GM19043 (cell line): ENCODE results near the gene USP26.
"Not testable (repeated sequence)": the region's sequence is repeated elsewhere in the genome, so short reads cannot be mapped to it uniquely, and the experiment has no call there.

Experiments
- ATAC-seq: cut with Tn5 transposase; IDR thresholded peaks from one replicate; pipeline ENCODE4 v1.9.1; 2021; ENCODE audit warnings: low read depth; ENCODE audit not compliant: unreplicated experiment

USP26 gene

GRCh38 chrX:133033010-133033409 lies 63.9 kb downstream of the USP26 start:
- no peak for ATAC-seq

GRCh38 chrX:133018229-133018628 lies 78.7 kb downstream of the USP26 start:
- no peak for ATAC-seq

- ATAC-seq: no peak
Measured at GRCh38 chrX:133007458-133007857, 89.5 kb downstream of the USP26 start.

DNA sequence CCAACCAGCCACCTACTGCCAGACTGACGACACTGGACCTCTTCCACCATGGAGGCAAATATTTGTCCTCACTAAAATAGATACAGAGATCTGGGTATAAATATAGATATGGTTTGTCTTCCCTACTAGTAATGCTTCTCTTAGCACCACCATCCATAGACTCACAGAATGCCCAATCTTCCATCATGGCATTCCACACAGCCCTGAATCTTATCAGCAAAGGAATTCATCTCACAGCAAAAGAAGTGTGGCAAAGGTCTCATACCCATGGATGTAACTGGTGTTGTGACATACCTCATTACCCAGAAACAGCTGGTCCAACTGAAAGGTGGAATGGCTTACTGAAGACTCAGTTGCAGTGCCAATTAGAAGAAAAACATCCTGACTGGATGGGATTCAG lies 91.3 kb downstream of the USP26 start:
- ATAC-seq: no peak

GRCh38 chrX:133005042-133005441 lies 91.9 kb downstream of the USP26 start:
- ATAC-seq: no peak

- no peak for ATAC-seq
Measured at GRCh38 chrX:132999209-132999608, 97.7 kb downstream of the USP26 start.

DNA sequence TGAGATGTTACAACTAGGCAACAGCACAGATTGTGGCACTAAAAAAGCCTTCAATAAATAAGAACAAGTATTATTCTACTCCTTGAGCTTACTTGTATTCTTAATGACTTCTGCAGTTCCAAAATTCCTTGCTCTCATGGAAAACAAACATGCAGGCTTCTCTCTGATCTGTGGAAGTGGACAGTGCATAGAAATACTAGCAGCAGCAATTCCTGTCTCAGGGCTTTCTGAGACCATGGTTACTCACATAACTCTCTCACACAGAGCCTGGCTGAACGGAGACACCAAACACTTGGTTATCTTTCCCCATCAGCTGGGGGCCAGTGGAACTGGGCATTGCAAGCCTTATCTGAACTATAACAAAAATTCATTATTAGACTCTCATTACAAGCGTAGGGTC lies 106.1 kb downstream of the USP26 start:
- no peak for ATAC-seq

- no peak for ATAC-seq
Measured at GRCh38 chrX:132986556-132986955, 110.4 kb downstream of the USP26 start.

DNA sequence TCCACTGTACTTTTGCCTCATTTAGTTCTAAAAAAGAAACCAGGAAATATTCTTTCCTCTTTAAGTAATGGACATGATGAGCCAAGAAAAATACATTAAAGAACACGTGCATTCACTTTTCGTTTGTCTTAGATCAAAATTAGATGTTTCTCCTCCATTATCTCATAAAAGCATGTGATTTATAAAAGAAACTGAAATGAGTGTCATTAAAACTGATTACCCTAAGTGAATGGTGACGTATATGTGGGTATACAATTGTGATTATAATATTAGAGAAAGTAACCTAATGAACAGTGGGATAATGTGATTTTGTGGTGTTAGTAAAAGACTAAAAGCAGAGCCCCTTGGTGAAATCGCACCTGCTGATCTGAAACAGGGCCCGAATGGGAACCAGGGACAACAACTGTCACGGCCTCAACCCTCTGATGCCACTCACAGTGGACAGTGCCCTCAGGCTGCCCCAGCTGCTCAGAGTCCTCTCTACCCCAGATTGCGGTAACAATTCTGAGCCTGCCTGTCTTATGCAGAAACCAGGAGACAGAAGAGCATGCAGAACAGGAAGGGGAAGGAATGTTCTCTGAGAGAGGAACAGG lies 112.8 kb downstream of the USP26 start:
- ATAC-seq: no peak

- ATAC-seq: no peak
Measured at GRCh38 chrX:132983496-132983895, 113.4 kb downstream of the USP26 start.

- ATAC-seq: not testable (repeated sequence)
Measured at GRCh38 chrX:132980035-132980434, 116.9 kb downstream of the USP26 start.
